Adrenal gland (tissue), 12 donors: ENCODE measurements around the gene RNFT2. TPM values are rescaled to one million over a fixed set of nuclear protein-coding genes. Genes with fewer than 3 reads are reported as not detected.

ENCODE experiments used
- DNase-seq, 7 donors: peaks; one replicate each; pipeline ENCODE4 v3.0.0-alpha.2; 2019 to 2020
- H3K27ac ChIP-seq, 5 donors: fragments of 200-600 bp; sonication (generic) in 4 of 5; 1 replicate in 3 of 5; 2 replicates in 2 of 5; pipeline versions ENCODE4 v1.5.1 to v1.8.0; 2016 to 2020; ENCODE audit warnings: mild to moderate bottlenecking in 1 of 5
- H3K27me3 ChIP-seq: fragments of 200-600 bp; 2 replicates; pipeline ENCODE4 v1.8.0; 2021
- H3K36me3 ChIP-seq, 2 donors: fragments of 200-600 bp; replicated peaks in 1 of 2; 1 replicate in 1 of 2; 2 replicates in 1 of 2; pipeline versions ENCODE4 v1.5.1 to v1.8.0; 2018 to 2022
- H3K4me1 ChIP-seq, 2 donors: fragments of 200-600 bp; replicated peaks in 1 of 2; 1 replicate in 1 of 2; 2 replicates in 1 of 2; pipeline versions ENCODE4 v1.5.1 to v1.8.0; 2018 to 2021
- H3K4me3 ChIP-seq, 4 donors: fragments of 200-600 bp; sonication (generic) in 3 of 4; one replicate each; pipeline ENCODE4 v1.5.1; 2016 to 2018
- H3K9me3 ChIP-seq, 3 donors: fragments of 200-600 bp; sonication (generic) in 1 of 3; replicated peaks in 1 of 3; 1 replicate in 2 of 3; 2 replicates in 1 of 3; pipeline versions ENCODE4 v1.5.1 to v1.8.0; 2016 to 2021
- CTCF ChIP-seq, 6 experiments: fragments of 450-650 bp in 4 of 6; fragments of 200-600 bp in 2 of 6; sonication (generic) in 1 of 6; IDR thresholded peaks; 1 replicate in 5 of 6; 2 replicates in 1 of 6; pipeline versions ENCODE4 v1.5.1 to v1.8.0; 2016 to 2021; ENCODE audit warnings: antibody characterized with exemption in 6 of 6, mild to moderate bottlenecking in 2 of 6, moderate library complexity in 1 of 6
- POLR2A ChIP-seq, 2 donors: fragments of 450-650 bp; IDR thresholded peaks; one replicate each; pipeline ENCODE4 v1.6.1; 2017; ENCODE audit warnings: antibody characterized with exemption in 2 of 2, mild to moderate bottlenecking in 2 of 2, moderate library complexity in 1 of 2
- WGBS, 4 donors: extraction: QIAGEN DNeasy Blood & Tissue Kit in 2 of 4; methylation state at CpG; one replicate each; pipeline versions ENCODE4 v1.1.5 to v1.1.7; 2013 to 2017; 5-methylcytosine and 5-hydroxymethylcytosine counted together
- intact Hi-C, 2 donors: fragments of 100-400 bp; cut with DNase I; formaldehyde crosslinking; loops; one replicate each; pipeline versions ENCODE4 v1.14.1 to v1.15.0; 2022 to 2023
- polyA plus RNA-seq, 3 donors: library from polyadenylated mRNA; stranded (reverse); fragments of 200-250 nt in 2 of 3; fragments of 350-450 nt in 1 of 3; fragmentation: Illumina TruSeq in 1 of 3; extraction: RNeasy Lipid Tissue Mini Kit (QIAGEN cat#74804) in 1 of 3; gene quantifications; one replicate each; pipeline ENCODE4 v1.2.3, GENCODE V29; 2013 to 2014
- total RNA-seq, 9 donors: library from RNA; depleted of rRNA in 4 of 9; stranded (reverse); fragments of >200 nt in 4 of 9; fragments of 120-200 nt in 1 of 9; fragmentation: NEBNext Ultra II Directional in 1 of 9; extraction: Animal tissue kit (Norgen Biotek cat#: 25700) in 1 of 9; gene quantifications; one replicate each; pipeline versions ENCODE4 v1.1.0 to v1.2.4, GENCODE V29; 2013 to 2023
- donor health status: healthy with polysubstance abuse.
- donor health status: Bipolar disorder and iron deficiency.
- donor health status: DM: yes; HTN: yes; CAD: no.
- donor health status: DM: no; HTN: no; CAD: no.
- donor health status: DM: no; HTN: no; CAD: no.
- donor health status: DM: yes; HTN: yes; CAD: no.

The RNFT2 gene
- total and polyA plus RNA-seq, 12 donors: 2.8 to 11.4 (median 5.8) TPM

GRCh38 chr12:116802018-116802417 is 63.9 kb downstream of the RNFT2 start:
- H3K27me3 ChIP-seq: no peaks in the 10 kb centered on the region
- H3K36me3 ChIP-seq: no peaks in the 10 kb centered on the region
- no peak overlapping the region for H3K27ac ChIP-seq
- no peaks in the 10 kb centered on the region for H3K4me1 ChIP-seq
- intact Hi-C loops: no loop called here
- H3K4me3 ChIP-seq: no peak overlapping the region
- no peaks in the 10 kb centered on the region for H3K9me3 ChIP-seq
- TF ChIP-seq POLR2A (IDR thresholded peaks at IDR 0.05): no peak
- TF ChIP-seq CTCF (IDR thresholded peaks at IDR 0.05): no peak
- DNase-seq: no peak
- 95 to 98% (median 96%) methylated on average over 2 to 3 of the region's 3 CpGs for WGBS, 4 donors

- Histone ChIP-seq H3K27ac (no peak overlapping the region), H3K4me3 (no peak overlapping the region), H3K36me3 (no peaks in the 10 kb centered on the region), H3K27me3 (no peaks in the 10 kb centered on the region), H3K9me3 (no peaks in the 10 kb centered on the region), H3K4me1 (no peaks in the 10 kb centered on the region)
- WGBS, 4 donors: 84 to 87% (median 85%) methylated on average over 7 of the region's 7 CpGs
- TF ChIP-seq CTCF (IDR thresholded peaks at IDR 0.05) (no peak), POLR2A (IDR thresholded peaks at IDR 0.05) (no peak)
- intact Hi-C loops: no loop called here
- no peak for DNase-seq
These were observed 65.1 kb downstream of the RNFT2 start for GRCh38 chr12:116803013-116803736.

- TF ChIP-seq CTCF (IDR thresholded peaks at IDR 0.05) (no peak), POLR2A (IDR thresholded peaks at IDR 0.05) (no peak)
- Histone ChIP-seq H3K36me3 (no peaks in the 10 kb centered on the region), H3K27ac (no peak overlapping the region), H3K4me3 (no peak overlapping the region), H3K9me3 (no peaks in the 10 kb centered on the region), H3K4me1 (no peaks in the 10 kb centered on the region), H3K27me3 (no peaks in the 10 kb centered on the region)
- WGBS, 4 donors: 0% methylated on average over 1 of the region's 1 CpG
- intact Hi-C loops: no loop called here
- DNase-seq: no peak
These were observed 65.9 kb downstream of the RNFT2 start for GRCh38 chr12:116804051-116804450.

- no peaks in the 10 kb centered on the region for H3K4me1 ChIP-seq
- no peak overlapping the region for H3K4me3 ChIP-seq
- H3K27me3 ChIP-seq: no peaks in the 10 kb centered on the region
- intact Hi-C loops: no loop called here
- WGBS, 4 donors: 84 to 94% (median 89%) methylated on average over 10 of the region's 10 CpGs
- H3K9me3 ChIP-seq: no peaks in the 10 kb centered on the region
- no peak for TF ChIP-seq CTCF (IDR thresholded peaks at IDR 0.05)
- TF ChIP-seq POLR2A (IDR thresholded peaks at IDR 0.05): no peak
- H3K36me3 ChIP-seq: no peaks in the 10 kb centered on the region
- DNase-seq: no peak
- no peak overlapping the region for H3K27ac ChIP-seq
These were observed 68.8 kb downstream of the RNFT2 start for GRCh38 chr12:116806845-116807440.
